Measurements from ENCODE around the gene MASP2. TPM values are rescaled to one million over a fixed set of nuclear protein-coding genes. Genes with fewer than 3 reads are reported as not detected.

Gene MASP2
- total and polyA plus RNA-seq, 4 donors = 0.01 to 0.04 TPM; not detected in 2

- H3K4me3 ChIP-seq = peak within 1 kb of the TSS; percentile 100
- 0% methylated on average over 85 to 94 of the region's 94 CpGs for WGBS, 2 donors
- H3K9ac ChIP-seq (ENCODE audit: insufficient read depth in 1 of 2, low read length in 2 of 2) = peak within 1 kb of the TSS; percentile 86 to 99
- H3K36me3 ChIP-seq (ENCODE audit: control insufficient read depth in 4 of 4, insufficient read depth in 4 of 4, low read length in 4 of 4) = peaks cover 15 to 34% (median 25%) of the 10 kb centered on the region in 4 donors
- DNase-seq (peak; percentile 92 to 94 (median 94)), ATAC-seq (ENCODE audit: insufficient read depth, low FRiP score) (peak; percentile 93)
- no peaks in the 10 kb centered on the region for H3K27me3 ChIP-seq (ENCODE audit: control insufficient read depth in 3 of 3, insufficient read depth in 3 of 3, low read length in 2 of 3)
- peak within 1 kb of the TSS; percentile 89 to 100 for H3K27ac ChIP-seq (ENCODE audit: low read depth in 1 of 2, low read length in 1 of 2)
- peaks cover 0 to 16% (median 5%) of the 10 kb centered on the region in 5 donors for H3K4me1 ChIP-seq (ENCODE audit: control insufficient read depth in 5 of 5, insufficient read depth in 5 of 5, low read length in 5 of 5)
- no peak for TF ChIP-seq CTCF (IDR thresholded peaks at IDR 0.05; ENCODE audit: control extremely low read depth, extremely low read depth)
- H3K9me3 ChIP-seq (ENCODE audit: control insufficient read depth in 4 of 4, insufficient read depth in 3 of 4, low read length in 3 of 4) = no peaks in the 10 kb centered on the region
These were observed 34.5 kb downstream of the MASP2 start, which contains the start of gene TARDBP for GRCh38 chr1:11012260-11013159. Gene TARDBP (plus strand): TSS chr1:11012654. CDS start chr1:11013728, 1,074 bp downstream.

GRCh38 chr1:11000526-11000925, 46.5 kb downstream of the MASP2 start:
- Histone ChIP-seq H3K4me3 (no peak overlapping the region), H3K36me3 (ENCODE audit: control insufficient read depth in 4 of 4, insufficient read depth in 4 of 4, low read length in 4 of 4) (no peaks in the 10 kb centered on the region), H3K9me3 (ENCODE audit: control insufficient read depth in 4 of 4, insufficient read depth in 3 of 4, low read length in 3 of 4) (peaks cover 0 to 3% (median 0%) of the 10 kb centered on the region in 4 donors), H3K27ac (ENCODE audit: low read depth in 1 of 2, low read length in 1 of 2) (no peak overlapping the region), H3K27me3 (ENCODE audit: control insufficient read depth in 3 of 3, insufficient read depth in 3 of 3, low read length in 2 of 3) (no peaks in the 10 kb centered on the region), H3K4me1 (ENCODE audit: control insufficient read depth in 5 of 5, insufficient read depth in 5 of 5, low read length in 5 of 5) (no peaks in the 10 kb centered on the region), H3K9ac (ENCODE audit: insufficient read depth in 1 of 2, low read length in 2 of 2) (no peak overlapping the region)
- no peak for DNase-seq
- 92 to 100% methylated on average over 1 of the region's 1 CpG for WGBS, 2 donors
- no peak for ATAC-seq (ENCODE audit: insufficient read depth, low FRiP score)
- TF ChIP-seq CTCF (IDR thresholded peaks at IDR 0.05; ENCODE audit: control extremely low read depth, extremely low read depth) = no peak

GRCh38 chr1:10996100-10996499, 50.9 kb downstream of the MASP2 start:
- no peaks in the 10 kb centered on the region for H3K36me3 ChIP-seq (ENCODE audit: control insufficient read depth in 4 of 4, insufficient read depth in 4 of 4, low read length in 4 of 4)
- no peak overlapping the region for H3K27ac ChIP-seq (ENCODE audit: low read depth in 1 of 2, low read length in 1 of 2)
- H3K27me3 ChIP-seq (ENCODE audit: control insufficient read depth in 3 of 3, insufficient read depth in 3 of 3, low read length in 2 of 3) = no peaks in the 10 kb centered on the region
- TF ChIP-seq CTCF (IDR thresholded peaks at IDR 0.05; ENCODE audit: control extremely low read depth, extremely low read depth) = no peak
- H3K9ac ChIP-seq (ENCODE audit: insufficient read depth in 1 of 2, low read length in 2 of 2) = no peak overlapping the region
- peaks cover 0 to 3% (median 0%) of the 10 kb centered on the region in 4 donors for H3K9me3 ChIP-seq (ENCODE audit: control insufficient read depth in 4 of 4, insufficient read depth in 3 of 4, low read length in 3 of 4)
- no peaks in the 10 kb centered on the region for H3K4me1 ChIP-seq (ENCODE audit: control insufficient read depth in 5 of 5, insufficient read depth in 5 of 5, low read length in 5 of 5)
- ATAC-seq (ENCODE audit: insufficient read depth, low FRiP score) (no peak), DNase-seq (no peak)
- no peak overlapping the region for H3K4me3 ChIP-seq
- 93 to 97% methylated on average over 3 of the region's 3 CpGs for WGBS, 2 donors

All from lung (tissue), 12 donors.